Natural killer cell (primary cell): ENCODE results near the gene STARD13. TPM values are rescaled to one million over a fixed set of nuclear protein-coding genes. Genes with fewer than 3 reads are reported as not detected.

Experiments
- ATAC-seq, 3 donors: fragments of 150-1000 bp in 2 of 3; fragments of 200-7000 bp in 1 of 3; cut with Tn5 transposase; 1 replicate in 1 of 3; 2 replicates in 2 of 3; pipeline ENCODE4 v1.10.0; 2021; ENCODE audit warnings: mild to moderate bottlenecking in 2 of 3, moderate library complexity in 2 of 3
- DNase-seq, 2 donors: peaks; one replicate each; pipeline versions ENCODE4 v3.0.0 to v3.0.0-alpha.2; 2013 to 2021; ENCODE audit warnings: mixed read lengths in 1 of 2
- H3K27ac ChIP-seq: one replicate; pipeline ENCODE4 v1.5.1; 2013; ENCODE audit warnings: mild to moderate bottlenecking, low read length
- H3K27me3 ChIP-seq: one replicate; pipeline ENCODE4 v1.6.1; 2013; ENCODE audit warnings: low read length; ENCODE audit not compliant: control insufficient read depth, insufficient read depth
- H3K36me3 ChIP-seq: one replicate; pipeline ENCODE4 v1.6.1; 2013; ENCODE audit warnings: low read length; ENCODE audit not compliant: control insufficient read depth, insufficient read depth
- H3K4me1 ChIP-seq: one replicate; pipeline ENCODE4 v1.6.1; 2013; ENCODE audit warnings: low read length; ENCODE audit not compliant: control insufficient read depth, insufficient read depth
- H3K4me3 ChIP-seq: one replicate; pipeline ENCODE4 v1.5.1; 2013; ENCODE audit warnings: low read length
- H3K9me3 ChIP-seq: one replicate; pipeline ENCODE4 v1.6.1; 2013; ENCODE audit warnings: low read length; ENCODE audit not compliant: control insufficient read depth, insufficient read depth
- H3K27ac Mint-ChIP-seq, 2 donors: one replicate each; pipeline ENCODE4 v1.8.0; 2022; ENCODE audit warnings: mild to moderate bottlenecking in 2 of 2, mixed read lengths in 2 of 2, moderate library complexity in 1 of 2
- H3K27me3 Mint-ChIP-seq, 2 donors: one replicate each; pipeline ENCODE4 v1.8.0; 2022; ENCODE audit warnings: low read depth in 2 of 2, mixed read lengths in 2 of 2
- H3K36me3 Mint-ChIP-seq: one replicate; pipeline ENCODE4 v1.8.0; 2022; ENCODE audit warnings: mixed read lengths
- H3K4me1 Mint-ChIP-seq, 2 donors: one replicate each; pipeline ENCODE4 v1.8.0; 2022; ENCODE audit warnings: mixed read lengths in 2 of 2
- H3K4me3 Mint-ChIP-seq: one replicate; pipeline ENCODE4 v1.8.0; 2022; ENCODE audit warnings: mild to moderate bottlenecking, moderate library complexity, mixed read lengths
- H3K9me3 Mint-ChIP-seq, 2 donors: one replicate each; pipeline ENCODE4 v1.8.0; 2022; ENCODE audit warnings: mixed read lengths in 2 of 2
- WGBS: methylation state at CpG from one replicate; pipeline ENCODE4 v1.1.7; 2013; ENCODE audit warnings: missing lambda C conversion rate; ENCODE audit not compliant: insufficient coverage; 5-methylcytosine and 5-hydroxymethylcytosine counted together
- intact Hi-C: fragments of 100-400 bp; cut with micrococcal nuclease; formaldehyde crosslinking; loops from one replicate; pipeline ENCODE4 v1.14.2; 2022
- total RNA-seq, 4 donors: library from RNA; stranded (reverse); fragments of 120-200 nt in 1 of 4; gene quantifications; one replicate each; pipeline versions ENCODE4 v1.2.3 to v1.2.4, GENCODE V29; 2013 to 2022
- TF ChIP-seq, protein P1 (sequence below): fragments of 200-600 bp; IDR thresholded peaks from one replicate; pipeline ENCODE4 v1.8.0; 2022; ENCODE audit warnings: antibody characterized with exemption

STARD13 gene
- total RNA-seq, 3 donors from 2014 or later (not counting 1 experiment from before 2014, with no cell fraction given): not detected

DNA sequence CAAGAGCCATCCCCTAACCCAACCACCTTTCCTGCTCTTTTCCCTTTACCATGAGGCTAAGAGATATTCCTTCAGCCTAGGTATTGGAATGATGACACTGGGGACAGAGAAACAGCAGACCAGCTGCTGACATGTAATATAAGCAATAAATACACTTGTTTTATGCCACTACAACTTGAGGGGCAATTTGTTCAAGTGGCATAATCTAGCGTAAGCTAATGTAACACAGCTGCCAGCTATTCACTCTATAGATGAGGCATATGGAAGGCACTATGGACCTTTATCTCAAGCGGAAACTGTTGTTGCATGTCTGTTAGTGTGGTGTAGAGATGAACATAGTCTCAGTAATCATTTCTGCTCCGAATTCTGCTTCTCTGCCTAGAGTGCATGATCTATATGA lies 111.1 kb downstream of the STARD13 start:
- TF ChIP-seq, protein P1, sequence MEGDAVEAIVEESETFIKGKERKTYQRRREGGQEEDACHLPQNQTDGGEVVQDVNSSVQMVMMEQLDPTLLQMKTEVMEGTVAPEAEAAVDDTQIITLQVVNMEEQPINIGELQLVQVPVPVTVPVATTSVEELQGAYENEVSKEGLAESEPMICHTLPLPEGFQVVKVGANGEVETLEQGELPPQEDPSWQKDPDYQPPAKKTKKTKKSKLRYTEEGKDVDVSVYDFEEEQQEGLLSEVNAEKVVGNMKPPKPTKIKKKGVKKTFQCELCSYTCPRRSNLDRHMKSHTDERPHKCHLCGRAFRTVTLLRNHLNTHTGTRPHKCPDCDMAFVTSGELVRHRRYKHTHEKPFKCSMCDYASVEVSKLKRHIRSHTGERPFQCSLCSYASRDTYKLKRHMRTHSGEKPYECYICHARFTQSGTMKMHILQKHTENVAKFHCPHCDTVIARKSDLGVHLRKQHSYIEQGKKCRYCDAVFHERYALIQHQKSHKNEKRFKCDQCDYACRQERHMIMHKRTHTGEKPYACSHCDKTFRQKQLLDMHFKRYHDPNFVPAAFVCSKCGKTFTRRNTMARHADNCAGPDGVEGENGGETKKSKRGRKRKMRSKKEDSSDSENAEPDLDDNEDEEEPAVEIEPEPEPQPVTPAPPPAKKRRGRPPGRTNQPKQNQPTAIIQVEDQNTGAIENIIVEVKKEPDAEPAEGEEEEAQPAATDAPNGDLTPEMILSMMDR: no peak
- Histone ChIP-seq H3K9me3 (no peaks in the 10 kb centered on the region), H3K36me3 (no peaks in the 10 kb centered on the region), H3K27me3 (no peaks in the 10 kb centered on the region), H3K4me3 (no peak overlapping the region), H3K4me1 (no peaks in the 10 kb centered on the region), H3K27ac (no peak overlapping the region)
- no peak overlapping the region for H3K4me3 Mint-ChIP-seq
- H3K9me3 Mint-ChIP-seq: no peaks in the 10 kb centered on the region
- no peak overlapping the region for H3K27ac Mint-ChIP-seq
- no peaks in the 10 kb centered on the region for H3K4me1 Mint-ChIP-seq
- H3K36me3 Mint-ChIP-seq: no peaks in the 10 kb centered on the region
- DNase-seq (no peak), ATAC-seq (no peak)
- H3K27me3 Mint-ChIP-seq: peaks cover 0 to 5% of the 10 kb centered on the region in 2 donors
- intact Hi-C loops: no loop called here
- WGBS: 100% methylated on average over 3 of the region's 3 CpGs

DNA sequence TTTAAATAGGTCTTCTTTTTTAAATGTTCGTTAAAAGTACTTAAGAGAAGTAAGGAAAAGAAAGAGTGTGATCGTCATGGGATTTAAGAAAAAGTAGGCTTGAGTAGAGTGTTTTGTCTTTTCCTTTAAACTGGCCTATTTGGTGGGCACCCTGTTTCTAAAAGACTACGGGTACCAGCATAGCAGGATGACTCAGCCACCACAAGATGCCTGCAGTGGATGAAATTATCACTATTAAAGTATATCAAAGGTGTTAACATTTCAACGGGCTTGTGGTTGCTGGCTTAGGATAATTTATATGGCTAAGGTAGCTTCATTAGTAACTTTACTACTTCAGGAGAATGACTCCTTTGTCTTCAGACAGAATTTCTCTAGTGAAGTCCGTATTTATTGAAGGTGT lies 112.6 kb downstream of the STARD13 start:
- Histone ChIP-seq H3K27ac (no peak overlapping the region), H3K4me3 (no peak overlapping the region), H3K9me3 (no peaks in the 10 kb centered on the region), H3K36me3 (no peaks in the 10 kb centered on the region), H3K4me1 (no peaks in the 10 kb centered on the region), H3K27me3 (no peaks in the 10 kb centered on the region)
- intact Hi-C loops: no loop called here
- no peaks in the 10 kb centered on the region for H3K4me1 Mint-ChIP-seq
- no peak overlapping the region for H3K4me3 Mint-ChIP-seq
- no peaks in the 10 kb centered on the region for H3K9me3 Mint-ChIP-seq
- no peaks in the 10 kb centered on the region for H3K36me3 Mint-ChIP-seq
- WGBS: 90% methylated on average over 4 of the region's 5 CpGs
- peaks cover 0 to 5% of the 10 kb centered on the region in 2 donors for H3K27me3 Mint-ChIP-seq
- H3K27ac Mint-ChIP-seq: no peak overlapping the region
- DNase-seq (no peak), ATAC-seq (no peak)
- TF ChIP-seq, protein P1: no peak

DNA sequence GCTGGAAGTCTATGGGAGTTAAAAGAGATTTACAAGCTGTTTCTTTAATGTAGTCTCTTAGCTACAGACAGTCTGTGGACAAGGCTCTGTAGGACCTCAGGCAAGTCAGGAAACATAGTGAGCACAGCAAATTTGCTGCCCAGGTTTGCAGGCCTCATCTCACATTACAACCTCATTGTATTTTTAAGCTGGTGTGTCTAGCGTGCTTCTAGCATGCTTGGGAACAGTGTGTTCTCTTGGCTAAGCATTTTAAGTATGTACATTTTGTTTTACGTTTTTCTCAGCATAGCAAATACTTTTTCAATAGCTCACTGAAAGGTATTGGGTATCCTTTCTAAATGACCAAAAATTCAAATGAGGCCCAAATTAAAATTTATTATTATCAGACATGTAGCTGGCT lies 113.2 kb downstream of the STARD13 start:
- no peak overlapping the region for H3K27ac Mint-ChIP-seq
- peaks cover 0 to 5% of the 10 kb centered on the region in 2 donors for H3K27me3 Mint-ChIP-seq
- no peaks in the 10 kb centered on the region for H3K27me3 ChIP-seq
- TF ChIP-seq, protein P1: no peak
- no peak overlapping the region for H3K4me3 ChIP-seq
- H3K27ac ChIP-seq: no peak overlapping the region
- intact Hi-C loops: no loop called here
- no peaks in the 10 kb centered on the region for H3K4me1 ChIP-seq
- no peak for DNase-seq
- 85% methylated on average over 2 of the region's 2 CpGs for WGBS
- no peaks in the 10 kb centered on the region for H3K4me1 Mint-ChIP-seq
- H3K9me3 Mint-ChIP-seq: no peaks in the 10 kb centered on the region
- no peak for ATAC-seq
- no peaks in the 10 kb centered on the region for H3K9me3 ChIP-seq
- no peak overlapping the region for H3K4me3 Mint-ChIP-seq
- no peaks in the 10 kb centered on the region for H3K36me3 ChIP-seq
- H3K36me3 Mint-ChIP-seq: no peaks in the 10 kb centered on the region

DNA sequence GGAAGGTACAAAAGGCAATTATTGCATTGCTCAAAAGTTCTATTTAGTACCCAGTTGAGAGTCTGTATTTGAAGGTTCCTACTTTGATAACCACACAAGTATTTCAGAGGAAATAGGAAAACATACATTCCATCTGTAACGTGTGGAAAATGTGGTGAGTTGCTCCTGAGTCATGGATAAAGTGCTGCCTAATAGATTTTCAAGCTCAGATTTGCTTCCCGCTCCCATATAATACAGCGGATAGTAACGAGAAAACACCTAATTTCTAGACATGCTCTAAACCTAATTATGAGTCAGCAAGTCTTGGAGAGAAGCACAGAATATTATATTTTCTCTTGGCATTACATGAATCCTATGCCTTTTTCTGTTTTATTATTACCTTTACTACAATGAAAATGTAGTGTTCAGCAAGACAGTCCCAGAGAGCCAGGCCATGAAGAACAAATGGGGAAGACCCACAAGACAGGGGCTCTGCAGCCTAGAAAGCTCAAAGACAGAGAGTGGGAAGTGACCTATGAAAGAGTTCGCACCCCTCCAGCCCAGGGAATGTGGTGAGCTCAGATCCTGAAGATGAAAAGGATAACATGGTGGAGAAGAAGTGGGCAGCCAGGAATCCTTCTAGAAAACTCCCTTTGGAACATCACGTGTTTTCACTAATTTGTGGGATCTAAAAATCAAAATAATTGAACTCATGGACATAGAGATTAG lies 116.1 kb downstream of the STARD13 start:
- H3K27me3 Mint-ChIP-seq: peaks cover 0 to 5% of the 10 kb centered on the region in 2 donors
- intact Hi-C loops: no loop called here
- 91% methylated on average over 2 of the region's 6 CpGs for WGBS
- no peaks in the 10 kb centered on the region for H3K4me1 ChIP-seq
- TF ChIP-seq, protein P1: no peak
- no peak overlapping the region for H3K4me3 ChIP-seq
- ATAC-seq (no peak), DNase-seq (no peak)
- H3K27me3 ChIP-seq: no peaks in the 10 kb centered on the region
- no peaks in the 10 kb centered on the region for H3K36me3 Mint-ChIP-seq
- no peaks in the 10 kb centered on the region for H3K36me3 ChIP-seq
- no peak overlapping the region for H3K4me3 Mint-ChIP-seq
- peaks cover 3 to 6% of the 10 kb centered on the region in 2 donors for H3K9me3 Mint-ChIP-seq
- H3K4me1 Mint-ChIP-seq: no peaks in the 10 kb centered on the region
- H3K9me3 ChIP-seq: no peaks in the 10 kb centered on the region
- H3K27ac Mint-ChIP-seq: no peak overlapping the region
- no peak overlapping the region for H3K27ac ChIP-seq
